HG03196 (cell line): ENCODE measurements around the gene HOXA10.

Source experiments
- ATAC-seq: cut with Tn5 transposase; IDR thresholded peaks from one replicate; pipeline ENCODE4 v1.9.1; 2021; ENCODE audit not compliant: unreplicated experiment

HOXA10 gene

GRCh38 chr7:27191833-27192545, 17.9 kb upstream of the HOXA10 start:
- ATAC-seq: no peak

- no peak for ATAC-seq
Observed at GRCh38 chr7:27191161-27191731, 17.1 kb upstream of the HOXA10 start.

GRCh38 chr7:27189997-27190748, 16.1 kb upstream of the HOXA10 start:
- no peak for ATAC-seq

- ATAC-seq: no peak
Observed at GRCh38 chr7:27189295-27189996, 15.3 kb upstream of the HOXA10 start.

- ATAC-seq: no peak
Observed at GRCh38 chr7:27188386-27189294, 14.5 kb upstream of the HOXA10 start.

GRCh38 chr7:27187475-27188385, 13.6 kb upstream of the HOXA10 start:
- no peak for ATAC-seq

- ATAC-seq: no peak
Observed at GRCh38 chr7:27186668-27187474, 12.8 kb upstream of the HOXA10 start.

GRCh38 chr7:27185854-27186667, 11.9 kb upstream of the HOXA10 start:
- no peak for ATAC-seq

GRCh38 chr7:27185013-27185853, 11.1 kb upstream of the HOXA10 start, which contains the start of gene HOXA11:
Gene HOXA11 (minus strand): TSS chr7:27185232. CDS start chr7:27185144, 88 bp downstream.
- ATAC-seq: no peak

- no peak for ATAC-seq
Observed at GRCh38 chr7:27184337-27185012, 10.4 kb upstream of the HOXA10 start.

GRCh38 chr7:27183682-27184336, 9.7 kb upstream of the HOXA10 start:
- ATAC-seq: no peak

GRCh38 chr7:27182861-27183681, 9.0 kb upstream of the HOXA10 start:
- ATAC-seq: no peak

GRCh38 chr7:27182285-27182841, 8.2 kb upstream of the HOXA10 start:
- no peak for ATAC-seq

- no peak for ATAC-seq
Observed at GRCh38 chr7:27181795-27182275, 7.7 kb upstream of the HOXA10 start.
